Astrocyte of the hippocampus (primary cell): Measurements from ENCODE around the gene TMEM52.
"Not testable (repeated sequence)": the region's sequence is repeated elsewhere in the genome, so short reads cannot be mapped to it uniquely, and the experiment has no call there.

Source experiments
- DNase-seq: peaks from one replicate; pipeline ENCODE4 v3.0.0; 2011; ENCODE audit warnings: low read depth, low spot score

Gene TMEM52

DNA sequence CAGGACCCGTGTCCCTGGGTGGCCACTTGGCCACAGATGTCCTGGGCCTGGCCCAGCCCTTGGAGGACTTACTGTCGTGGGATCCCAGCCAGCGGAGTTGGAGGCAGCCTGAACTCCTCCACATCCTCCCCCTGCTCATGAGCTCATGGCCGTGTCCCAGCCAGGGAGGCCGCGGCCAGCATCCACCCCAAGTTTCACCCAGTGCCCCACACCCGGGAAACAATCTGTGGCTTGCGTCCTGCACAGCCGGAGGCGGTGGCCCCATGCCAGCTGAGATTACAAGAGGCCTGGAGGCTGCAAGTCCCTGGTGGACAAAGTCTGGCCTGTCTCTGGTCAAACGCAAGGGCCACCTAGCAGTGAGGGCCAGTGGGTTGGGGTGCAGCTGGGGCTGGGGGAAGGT lies 27.5 kb upstream of the TMEM52 start:
- DNase-seq = peak; percentile 26

- no peak for DNase-seq
Measured at GRCh38 chr1:1945782-1946393, 26.8 kb upstream of the TMEM52 start.

DNA sequence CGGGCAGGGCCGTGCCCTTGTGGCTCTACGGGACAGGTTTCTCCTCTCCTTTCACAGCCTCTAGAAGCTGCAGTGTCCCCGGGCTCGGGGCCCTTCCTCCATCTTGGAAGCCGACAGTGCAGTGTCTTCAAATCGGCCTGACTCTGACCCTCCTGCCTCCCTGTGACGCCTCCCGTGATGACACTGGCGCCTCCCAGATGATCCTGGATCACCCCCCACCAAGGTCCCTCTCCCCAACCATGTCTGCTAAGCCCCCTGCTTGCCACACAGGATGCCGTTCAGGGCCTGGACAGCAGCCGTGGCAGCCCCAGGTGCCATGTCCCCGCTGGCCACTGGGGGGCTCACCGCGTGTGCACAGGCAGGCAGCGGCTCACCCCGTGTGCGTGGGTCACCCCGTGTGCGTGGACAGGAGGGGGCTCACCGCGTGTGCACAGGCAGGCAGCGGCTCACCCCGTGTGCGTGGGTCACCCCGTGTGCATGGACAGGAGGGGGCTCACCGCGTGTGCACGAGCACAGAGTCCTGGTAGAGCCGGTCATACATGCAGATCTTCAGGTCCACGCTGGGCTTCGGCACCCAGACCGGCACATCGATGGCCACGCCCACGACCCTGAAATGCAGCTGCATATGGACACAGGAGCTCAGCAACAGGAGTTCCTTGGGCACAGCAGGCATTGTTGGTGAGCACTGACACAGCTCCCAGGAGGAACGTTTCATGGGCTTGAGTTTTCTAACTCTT lies 24.9 kb upstream of the TMEM52 start:
- peak; percentile 69 for DNase-seq

- no peak for DNase-seq
Measured at GRCh38 chr1:1942753-1943656, 23.9 kb upstream of the TMEM52 start.

DNA sequence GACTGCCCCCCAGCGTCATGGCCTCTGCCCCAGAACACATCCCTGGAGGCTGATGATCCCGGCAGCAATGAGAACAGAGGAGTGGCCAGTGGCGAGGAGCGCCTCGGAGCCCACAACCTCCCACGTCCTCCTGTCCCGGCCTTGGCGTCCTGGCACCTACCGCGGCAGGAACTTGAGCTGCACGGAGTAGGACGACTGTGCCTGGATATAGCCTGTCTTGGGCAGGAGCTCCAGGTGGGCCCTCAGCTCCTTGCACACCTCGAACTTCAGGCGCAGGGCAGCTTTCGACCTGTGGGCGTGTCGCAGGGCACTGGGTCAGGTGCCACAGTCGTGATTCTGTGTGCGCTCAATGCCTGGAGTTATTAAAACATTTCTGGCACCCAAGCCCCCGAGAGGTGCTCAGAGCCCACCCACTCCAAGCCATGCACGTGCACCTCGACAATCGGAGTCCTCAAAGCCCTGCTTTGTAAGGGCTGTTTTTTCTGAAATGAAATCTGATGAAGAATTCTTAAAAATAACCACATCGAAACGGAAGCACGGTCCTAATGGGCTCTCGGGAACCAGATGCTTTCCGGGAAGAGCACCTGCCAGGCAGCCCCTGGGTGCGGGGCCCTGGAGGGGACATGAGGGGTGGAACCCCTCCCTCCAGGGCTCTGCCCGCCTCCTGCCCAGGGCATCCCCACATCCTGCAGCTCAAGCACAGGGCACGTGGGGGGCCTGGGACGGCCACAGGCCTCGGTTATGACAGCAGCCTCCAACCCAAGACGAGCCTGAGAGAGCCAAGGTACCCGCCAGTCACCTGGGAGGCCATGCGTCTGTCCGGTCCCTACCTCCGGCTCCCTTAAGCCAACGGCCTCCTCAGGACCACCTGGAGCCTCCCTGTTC lies 23.0 kb upstream of the TMEM52 start:
- no peak for DNase-seq

DNA sequence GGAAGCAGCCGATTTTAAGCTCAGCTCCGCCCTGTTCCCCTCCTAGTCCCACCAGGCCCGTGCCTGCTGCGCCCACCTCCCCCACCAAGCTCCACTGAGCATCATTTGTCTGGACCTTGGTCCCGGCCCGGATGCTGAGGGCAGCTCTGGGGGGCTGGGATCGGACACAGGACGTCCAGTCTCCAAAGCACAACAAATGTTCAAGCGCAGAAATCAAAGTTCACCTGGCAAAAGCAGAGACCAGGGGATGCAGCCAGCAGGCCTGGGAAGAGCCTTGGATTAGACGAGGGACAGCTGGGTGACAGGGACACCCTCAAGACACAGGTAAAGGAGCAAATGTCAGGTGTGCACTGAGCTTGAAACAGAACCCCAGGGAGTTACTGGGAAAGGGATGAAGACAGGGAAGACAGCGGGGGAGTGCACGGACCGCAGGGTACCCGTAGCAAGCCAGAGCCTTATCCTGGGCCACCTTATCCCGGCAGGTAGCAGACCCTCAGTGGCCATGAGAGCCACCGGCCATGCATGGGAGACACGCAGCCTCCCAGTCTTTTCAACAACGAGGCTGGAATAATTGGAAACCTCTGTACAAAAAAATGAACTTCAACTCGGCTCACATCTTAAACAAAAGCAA lies 22.2 kb upstream of the TMEM52 start:
- DNase-seq = no peak

GRCh38 chr1:1940123-1940425 lies 21.0 kb upstream of the TMEM52 start:
- no peak for DNase-seq

GRCh38 chr1:1939296-1940122 lies 20.4 kb upstream of the TMEM52 start:
- no peak for DNase-seq

DNA sequence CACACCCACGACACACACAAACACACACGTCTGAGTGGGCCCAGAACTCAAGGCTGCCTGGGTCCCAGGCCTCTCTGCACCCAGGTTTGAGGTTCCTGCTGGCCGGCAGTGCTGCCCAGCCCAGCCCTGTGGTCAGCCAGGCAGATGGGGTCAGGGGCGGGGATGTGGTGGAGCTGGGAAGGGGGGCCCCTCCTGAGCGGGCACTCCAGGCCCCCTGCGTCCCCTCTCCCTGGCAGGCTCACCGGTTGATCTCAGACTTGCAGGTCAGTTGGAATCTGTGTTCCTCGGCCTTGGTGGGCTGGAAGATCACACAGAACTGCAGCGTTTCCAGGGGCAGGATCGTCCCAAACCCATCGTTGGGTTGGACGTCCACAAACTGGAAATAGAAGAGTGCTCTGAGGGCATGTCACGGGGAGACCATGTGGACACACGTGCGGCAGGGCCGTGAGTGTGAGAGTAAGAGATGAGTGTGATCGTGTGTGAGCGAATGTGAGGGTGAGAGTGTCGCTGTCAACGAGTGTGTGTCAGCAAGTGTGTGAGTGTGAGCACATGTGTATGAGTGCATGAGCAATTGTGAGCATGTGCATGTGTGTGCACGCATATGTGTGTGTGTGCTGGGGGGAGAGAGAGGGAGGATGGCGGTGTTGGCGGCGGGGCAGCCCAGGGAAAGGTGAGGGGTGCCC lies 19.7 kb upstream of the TMEM52 start:
- no peak for DNase-seq

DNA sequence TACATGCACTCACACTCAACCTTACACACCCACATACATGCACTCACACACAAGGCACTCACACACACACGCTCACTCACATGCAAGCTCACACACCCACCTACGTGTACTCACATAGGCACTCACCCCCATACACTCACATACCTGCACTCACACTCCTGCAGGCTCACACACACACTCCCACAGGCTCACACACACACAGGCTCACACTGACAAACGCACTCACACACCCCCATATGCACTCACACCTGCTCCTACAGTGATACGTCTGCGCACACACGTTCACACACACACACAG lies 19.1 kb upstream of the TMEM52 start:
- DNase-seq = no peak

DNA sequence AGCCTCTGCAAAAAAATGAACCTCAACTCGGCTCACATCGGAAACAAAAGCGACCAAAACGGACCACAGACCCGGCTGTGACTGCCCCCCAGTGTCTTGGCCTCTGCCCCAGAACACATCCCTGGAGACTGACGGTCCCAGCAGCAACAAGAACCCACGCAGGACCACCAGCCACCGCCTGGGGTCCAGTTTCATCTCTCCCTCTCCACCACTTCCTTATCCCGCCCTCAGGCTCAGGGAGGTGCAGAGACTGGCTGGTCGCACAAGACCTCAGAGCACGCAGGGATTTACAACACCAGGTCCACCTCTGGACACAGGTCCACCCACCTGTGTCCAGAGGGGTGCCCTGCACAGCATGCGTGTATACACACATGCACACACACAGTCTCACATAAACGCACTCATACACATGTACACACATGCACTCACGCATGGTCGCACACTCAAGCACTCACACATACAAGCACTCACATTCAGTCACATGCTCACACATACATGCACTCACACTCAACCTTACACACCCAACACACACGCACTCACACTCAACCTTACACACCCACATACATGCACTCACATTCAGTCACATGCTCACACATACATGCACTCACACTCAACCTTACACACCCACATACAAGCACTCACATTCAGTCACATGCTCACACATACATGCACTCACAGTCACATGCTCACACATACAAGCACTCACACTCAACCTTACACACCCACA lies 18.6 kb upstream of the TMEM52 start:
- no peak for DNase-seq

DNA sequence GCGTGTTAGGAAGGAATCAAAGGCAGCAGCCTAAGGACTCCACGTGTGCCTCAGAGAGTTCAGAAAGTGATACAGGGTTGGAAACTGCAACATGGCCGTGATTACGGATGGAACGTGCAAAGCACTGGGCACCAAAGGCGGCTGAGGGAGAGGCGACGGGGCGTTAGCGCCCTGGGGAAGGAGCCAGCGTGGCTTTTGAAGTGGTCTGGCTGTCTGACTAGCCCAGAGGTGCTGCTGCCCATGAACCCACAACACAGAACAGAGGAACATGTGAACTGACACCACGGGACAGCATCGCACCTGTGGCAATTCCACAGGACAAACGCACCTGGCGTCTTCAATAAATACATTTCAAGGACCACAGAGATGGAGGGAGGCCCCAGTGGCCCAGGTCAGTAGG lies 18.0 kb upstream of the TMEM52 start:
- DNase-seq = no peak

DNA sequence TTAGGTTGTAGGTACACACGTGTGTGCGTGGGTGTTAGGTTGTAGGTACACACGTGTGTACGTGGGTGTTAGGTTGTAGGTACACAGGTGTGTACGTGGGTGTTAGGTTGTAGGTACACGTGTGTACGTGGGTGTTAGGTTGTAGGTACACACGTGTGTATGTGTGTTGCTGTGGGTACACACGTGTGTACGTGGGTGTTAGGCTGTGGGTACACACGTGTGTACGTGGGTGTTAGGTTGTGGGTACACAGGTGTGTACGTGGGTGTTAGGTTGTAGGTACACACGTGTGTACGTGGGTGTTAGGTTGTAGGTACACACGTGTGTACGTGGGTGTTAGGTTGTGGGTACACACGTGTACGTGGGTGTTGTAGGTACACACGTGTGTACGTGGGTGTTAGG lies 15.8 kb upstream of the TMEM52 start:
- not testable (repeated sequence) for DNase-seq

GRCh38 chr1:1929639-1930545 lies 10.8 kb upstream of the TMEM52 start:
- no peak for DNase-seq

GRCh38 chr1:1929102-1929638 lies 10.1 kb upstream of the TMEM52 start:
- DNase-seq = no peak

DNA sequence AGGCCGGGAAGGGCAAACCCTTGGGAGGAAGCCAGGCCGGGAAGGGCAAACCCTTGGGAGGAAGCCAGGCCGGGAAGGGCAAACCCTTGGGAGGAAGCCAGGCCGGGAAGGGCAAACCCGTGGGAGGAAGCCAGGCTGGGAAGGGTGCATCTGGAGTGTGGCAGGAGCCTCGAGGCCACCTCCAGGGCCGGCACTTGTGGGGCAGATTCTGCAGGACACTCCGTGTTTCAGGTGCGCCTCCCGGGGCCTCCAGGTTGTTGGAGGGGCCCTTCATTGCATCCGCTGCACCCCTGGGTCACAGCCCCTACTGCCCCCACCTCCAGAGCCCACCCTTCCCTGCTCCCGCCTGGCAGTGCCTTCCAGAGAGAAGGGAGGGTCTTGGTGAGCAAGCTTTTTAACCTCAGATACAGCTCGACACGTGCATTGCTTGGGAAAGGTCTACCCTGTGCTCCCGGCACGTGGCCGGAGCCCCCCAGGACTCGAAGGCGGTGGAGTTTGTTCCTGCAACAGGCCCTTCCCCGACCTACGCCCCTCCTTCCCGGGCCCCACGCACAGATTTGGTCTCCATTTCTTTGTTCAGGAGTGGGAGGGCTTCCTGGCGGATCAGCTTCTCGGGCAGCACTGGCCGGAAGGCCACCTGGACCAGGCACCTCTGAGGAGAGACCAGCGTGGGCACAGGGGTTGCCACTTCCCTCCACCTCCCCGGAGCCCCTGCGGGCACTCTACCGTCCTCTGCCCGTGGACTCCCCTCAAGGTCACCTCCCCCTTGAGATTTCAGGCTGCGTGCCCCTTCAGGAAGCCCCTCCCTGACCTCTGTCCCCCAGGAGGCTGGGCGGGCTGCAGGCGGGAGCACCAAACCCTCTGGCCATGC lies 9.4 kb upstream of the TMEM52 start:
- no peak for DNase-seq

- no peak for DNase-seq
Measured at GRCh38 chr1:1927751-1928150, 8.7 kb upstream of the TMEM52 start.
